Stomach (tissue), 9 donors: Measurements from ENCODE around the gene TRPM3. TPM values are rescaled to one million over a fixed set of nuclear protein-coding genes. Genes with fewer than 3 reads are reported as not detected.
"Not testable (repeated sequence)": the region's sequence is repeated elsewhere in the genome, so short reads cannot be mapped to it uniquely, and the experiment has no call there.

Source experiments
- DNase-seq, 2 donors: peaks; one replicate each; pipeline versions ENCODE4 v3.0.0 to v3.0.0-alpha.2; 2013 to 2019
- H3K27ac ChIP-seq, 5 donors: fragments of 200-600 bp in 4 of 5; sonication (generic) in 4 of 5; one replicate each; pipeline ENCODE4 v1.5.1; 2013 to 2019; ENCODE audit warnings: mild to moderate bottlenecking in 1 of 5, moderate library complexity in 1 of 5
- H3K27me3 ChIP-seq, 3 donors: fragments of 200-600 bp; sonication (generic); one replicate each; pipeline ENCODE4 v1.5.1; 2017 to 2019; ENCODE audit warnings: mixed run types in 1 of 3
- H3K36me3 ChIP-seq, 4 donors: fragments of 200-600 bp; sonication (generic); 1 replicate in 3 of 4; 2 replicates in 1 of 4; pipeline ENCODE4 v1.5.1; 2016 to 2019
- H3K4me1 ChIP-seq, 4 donors: fragments of 200-600 bp; sonication (generic); one replicate each; pipeline ENCODE4 v1.5.1; 2016 to 2019
- H3K4me3 ChIP-seq, 4 donors: fragments of 200-600 bp; sonication (generic) in 3 of 4; one replicate each; pipeline ENCODE4 v1.5.1; 2016 to 2019; ENCODE audit warnings: mild to moderate bottlenecking in 1 of 4
- H3K9me3 ChIP-seq, 4 donors: fragments of 200-600 bp; sonication (generic); one replicate each; pipeline ENCODE4 v1.5.1; 2016 to 2019
- CTCF ChIP-seq, 7 experiments: fragments of 450-650 bp in 4 of 7; fragments of 200-600 bp in 3 of 7; sonication (generic) in 3 of 7; IDR thresholded peaks; one replicate each; pipeline ENCODE4 v1.5.1; 2016 to 2019; ENCODE audit warnings: antibody characterized with exemption in 7 of 7, control low read depth in 2 of 7, mild to moderate bottlenecking in 1 of 7
- EP300 ChIP-seq: sonication (generic); formaldehyde crosslinking; IDR thresholded peaks from one replicate; pipeline ENCODE4 v1.6.1; 2017; ENCODE audit warnings: antibody characterized with exemption
- POLR2A ChIP-seq, 4 donors: fragments of 450-650 bp; IDR thresholded peaks; one replicate each; pipeline ENCODE4 v1.6.1; 2016; ENCODE audit warnings: antibody characterized with exemption in 4 of 4, control low read depth in 2 of 4, mild to moderate bottlenecking in 1 of 4, moderate library complexity in 1 of 4
- POLR2AphosphoS5 ChIP-seq, 3 donors: sonication (generic); formaldehyde crosslinking; IDR thresholded peaks; one replicate each; pipeline ENCODE4 v1.6.1; 2016; ENCODE audit warnings: antibody characterized with exemption in 3 of 3
- WGBS, 5 donors: extraction: QIAGEN DNeasy Blood & Tissue Kit in 3 of 5; methylation state at CpG; one replicate each; pipeline versions ENCODE4 v1.1.5 to v1.1.7; 2013 to 2018; 5-methylcytosine and 5-hydroxymethylcytosine counted together
- intact Hi-C: fragments of 100-400 bp; cut with DNase I; formaldehyde crosslinking; loops from one replicate; pipeline ENCODE4 v1.15.1; 2023; ENCODE audit warnings: low total_unique reads
- polyA plus RNA-seq, 3 donors: library from polyadenylated mRNA; stranded (reverse); fragments of 200-250 nt; gene quantifications; one replicate each; pipeline ENCODE4 v1.2.3, GENCODE V29; 2013
- total RNA-seq, 5 donors: library from RNA; depleted of rRNA; stranded (reverse); fragments of >200 nt; gene quantifications; one replicate each; pipeline versions ENCODE4 v1.1.0 to v1.2.3, GENCODE V29; 2014 to 2016
- donor health status: healthy with polysubstance abuse.
- donor health status: Bipolar disorder and iron deficiency.
- donor health status: healthy.

The TRPM3 gene
- total and polyA plus RNA-seq, 8 donors, result 0.03 to 6.2 (median 1.5) TPM

- WGBS, 5 donors, result 68 to 90% (median 73%) methylated on average over 5 of the region's 5 CpGs
- TF ChIP-seq CTCF (IDR thresholded peaks at IDR 0.05), result no peak
- TF ChIP-seq POLR2A (IDR thresholded peaks at IDR 0.05), result no peak
- no peak for TF ChIP-seq EP300
- no peak for TF ChIP-seq POLR2AphosphoS5 (IDR thresholded peaks at IDR 0.05)
- intact Hi-C loops, result no loop called here
Observed at GRCh38 chr9:70975821-70976220, 145.6 kb downstream of the TRPM3 start.

GRCh38 chr9:70971723-70972122 is 149.7 kb downstream of the TRPM3 start:
- Histone ChIP-seq H3K36me3 (no peaks in the 10 kb centered on the region), H3K4me1 (no peaks in the 10 kb centered on the region), H3K27me3 (no peaks in the 10 kb centered on the region), H3K9me3 (no peaks in the 10 kb centered on the region), H3K27ac (no peak overlapping the region), H3K4me3 (no peak overlapping the region)
- TF ChIP-seq EP300 (no peak), POLR2AphosphoS5 (IDR thresholded peaks at IDR 0.05) (no peak), POLR2A (IDR thresholded peaks at IDR 0.05) (no peak), CTCF (IDR thresholded peaks at IDR 0.05) (no peak)
- intact Hi-C loops, result no loop called here
- WGBS, 5 donors, result 83 to 92% (median 91%) methylated on average over 1 of the region's 1 CpG
- no peak for DNase-seq

More at GRCh38 chr9:70975821-70976220, 145.6 kb downstream of the TRPM3 start:
- no peak for DNase-seq
- Histone ChIP-seq H3K9me3 (no peaks in the 10 kb centered on the region), H3K27ac (no peak overlapping the region), H3K36me3 (no peaks in the 10 kb centered on the region), H3K27me3 (no peaks in the 10 kb centered on the region), H3K4me1 (no peaks in the 10 kb centered on the region), H3K4me3 (no peak overlapping the region)

DNA sequence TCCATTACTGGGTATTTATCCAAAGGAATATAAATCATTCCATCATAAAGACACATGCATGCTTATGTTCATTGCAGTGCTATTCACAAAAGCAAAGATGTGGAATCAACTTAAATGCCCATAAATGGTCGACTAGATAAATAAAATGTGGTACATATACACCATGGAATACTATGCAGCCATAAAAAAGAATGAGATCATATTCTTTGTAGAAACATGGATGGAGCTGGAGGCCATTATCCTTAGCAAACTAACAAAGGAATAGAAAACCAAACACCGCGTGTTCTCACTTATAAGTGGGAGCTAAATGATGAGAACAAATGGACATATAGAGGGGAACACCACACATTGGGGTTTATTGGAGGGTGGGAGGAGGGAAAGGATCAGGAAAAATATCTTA is 155.0 kb downstream of the TRPM3 start:
- H3K27ac ChIP-seq, H3K36me3 ChIP-seq, H3K9me3 ChIP-seq, intact Hi-C loops, H3K4me1 ChIP-seq, H3K27me3 ChIP-seq, H3K4me3 ChIP-seq, DNase-seq: not testable (repeated sequence)
- WGBS, 5 donors, result 85 to 94% (median 88%) methylated on average over 3 of the region's 3 CpGs

GRCh38 chr9:70964861-70965260 is 156.6 kb downstream of the TRPM3 start:
- Histone ChIP-seq H3K4me3 (no peak overlapping the region), H3K27ac (no peak overlapping the region), H3K9me3 (no peaks in the 10 kb centered on the region), H3K4me1 (no peaks in the 10 kb centered on the region), H3K36me3 (no peaks in the 10 kb centered on the region), H3K27me3 (no peaks in the 10 kb centered on the region)
- intact Hi-C loops, result no loop called here
- DNase-seq, result no peak
- TF ChIP-seq CTCF (IDR thresholded peaks at IDR 0.05) (no peak), EP300 (no peak), POLR2A (IDR thresholded peaks at IDR 0.05) (no peak), POLR2AphosphoS5 (IDR thresholded peaks at IDR 0.05) (no peak)

- Histone ChIP-seq H3K4me1 (no peaks in the 10 kb centered on the region), H3K9me3 (no peaks in the 10 kb centered on the region), H3K4me3 (no peak overlapping the region), H3K36me3 (no peaks in the 10 kb centered on the region), H3K27ac (no peak overlapping the region), H3K27me3 (no peaks in the 10 kb centered on the region)
- no peak for DNase-seq
- no peak for TF ChIP-seq POLR2A (IDR thresholded peaks at IDR 0.05)
- no peak for TF ChIP-seq CTCF (IDR thresholded peaks at IDR 0.05)
- no peak for TF ChIP-seq EP300
- no peak for TF ChIP-seq POLR2AphosphoS5 (IDR thresholded peaks at IDR 0.05)
- intact Hi-C loops, result no loop called here
- 27 to 66% (median 30%) methylated on average over 3 of the region's 3 CpGs for WGBS, 5 donors
Observed at GRCh38 chr9:70963554-70963953, 157.9 kb downstream of the TRPM3 start.
